ENCODE measurements around the gene MEI4.
"Not testable (repeated sequence)": the region's sequence is repeated elsewhere in the genome, so short reads cannot be mapped to it uniquely, and the experiment has no call there.

Gene MEI4

GRCh38 chr6:77815531-77815930 lies 162.7 kb downstream of the MEI4 start:
- no peak for DNase-seq (ENCODE audit: low read depth)

DNA sequence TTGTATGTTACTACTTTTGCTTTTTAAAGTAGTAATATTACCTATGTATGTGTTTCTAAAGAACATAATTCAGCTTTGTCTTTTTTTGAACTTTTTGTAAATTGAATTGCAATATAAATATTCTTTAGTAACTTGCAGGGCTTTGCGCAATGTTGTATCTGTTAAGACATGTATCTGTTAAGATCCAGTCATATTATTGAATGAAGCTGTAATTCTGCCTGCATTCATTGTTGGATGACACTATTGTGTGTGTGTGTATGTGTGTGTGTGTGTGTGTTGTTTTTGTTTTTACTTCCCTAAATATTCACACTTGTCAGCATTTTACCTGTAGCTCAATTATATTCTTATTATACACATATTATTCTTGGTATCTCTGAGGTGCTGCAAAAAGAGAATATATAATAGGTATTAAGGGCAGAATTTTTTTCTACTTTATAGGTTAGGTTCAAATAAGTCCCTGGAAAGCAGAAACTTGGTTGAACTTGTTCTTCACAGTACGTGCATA lies 164.0 kb downstream of the MEI4 start:
- no peak for DNase-seq (ENCODE audit: low read depth)

DNA sequence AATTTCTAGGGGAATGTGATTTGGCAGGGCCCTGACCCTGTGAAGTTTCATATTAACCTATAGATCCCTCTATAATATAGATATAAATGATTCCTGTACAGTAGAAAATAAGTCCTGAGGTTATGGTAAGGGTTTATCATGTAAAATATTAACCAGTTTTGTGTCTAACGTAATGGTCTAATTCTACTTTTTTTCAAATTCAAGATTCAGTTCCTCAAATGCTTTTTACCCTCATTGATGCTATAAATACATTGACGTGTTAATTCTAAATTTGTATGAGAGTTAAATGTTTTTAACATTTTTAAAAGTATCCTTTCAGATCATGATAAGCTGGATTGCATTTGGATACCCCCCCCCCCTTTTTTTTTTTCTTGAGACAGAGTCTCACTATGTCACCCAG lies 169.4 kb downstream of the MEI4 start:
- no peak for DNase-seq (ENCODE audit: low read depth)

- no peak for DNase-seq (ENCODE audit: low read depth)
Observed at GRCh38 chr6:77825204-77825603, 172.4 kb downstream of the MEI4 start.

- no peak for DNase-seq (ENCODE audit: low read depth)
Observed at GRCh38 chr6:77829736-77830135, 176.9 kb downstream of the MEI4 start.

- DNase-seq (ENCODE audit: low read depth), result not testable (repeated sequence)
Observed at GRCh38 chr6:77833749-77834148, 180.9 kb downstream of the MEI4 start.

GRCh38 chr6:77834591-77834996 lies 181.8 kb downstream of the MEI4 start:
- DNase-seq (ENCODE audit: low read depth), result no peak

DNA sequence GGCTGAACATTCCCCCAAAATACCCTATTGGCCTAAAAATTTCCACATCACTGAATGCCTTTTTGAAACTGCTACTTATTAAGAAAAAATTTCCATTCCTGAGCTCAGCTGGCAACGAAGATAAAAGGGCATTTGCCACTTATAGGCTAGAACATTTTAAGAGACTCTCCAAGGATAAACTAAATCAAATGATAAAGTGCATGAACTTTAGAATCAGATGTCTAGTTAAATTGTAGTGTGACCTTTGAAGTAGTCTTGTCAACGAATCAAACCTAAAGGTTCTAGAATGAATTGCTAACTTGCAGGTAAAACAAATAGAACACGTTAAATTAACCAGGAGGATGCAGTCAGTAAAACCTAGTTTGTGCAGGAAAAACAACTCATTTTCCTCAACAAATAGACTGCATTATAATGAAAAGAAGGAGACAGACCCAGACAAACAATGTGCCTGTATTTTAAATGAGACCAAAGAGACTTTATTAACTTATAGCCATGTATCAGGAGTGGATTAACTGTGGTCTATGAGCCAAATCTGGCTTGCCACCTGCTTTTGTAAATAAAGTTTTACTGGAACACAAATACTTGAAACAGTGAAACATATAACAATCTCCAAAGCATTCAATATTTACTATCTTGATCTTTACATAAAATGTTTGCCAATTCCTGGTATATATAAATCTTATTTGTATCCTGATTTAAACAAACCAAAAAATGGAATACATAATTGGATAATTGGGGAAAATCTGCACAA lies 184.4 kb downstream of the MEI4 start:
- DNase-seq (ENCODE audit: low read depth), result no peak

- no peak for DNase-seq (ENCODE audit: low read depth)
Observed at GRCh38 chr6:77839292-77839691, 186.5 kb downstream of the MEI4 start.

GRCh38 chr6:77844822-77845221 lies 192.0 kb downstream of the MEI4 start:
- DNase-seq (ENCODE audit: low read depth), result no peak

DNA sequence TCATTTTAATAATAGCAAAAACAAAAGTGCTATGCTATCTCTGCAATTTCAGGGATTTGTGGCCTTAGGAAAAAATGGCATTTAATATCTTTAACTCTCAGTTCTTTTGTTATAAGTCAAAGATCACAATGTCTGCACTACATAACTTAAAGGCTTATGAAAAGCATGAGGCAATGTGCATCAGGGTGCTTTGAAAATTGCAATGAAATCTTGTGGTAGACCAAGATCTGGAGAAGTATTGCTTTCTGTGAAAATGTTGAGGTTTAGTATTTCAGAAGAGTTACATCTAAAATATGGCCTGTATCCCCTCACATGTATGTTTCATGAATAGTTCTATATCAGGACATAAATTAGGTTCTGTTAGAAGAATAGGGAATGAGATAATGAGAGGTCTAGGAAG lies 200.6 kb downstream of the MEI4 start:
- DNase-seq (ENCODE audit: low read depth), result no peak

GRCh38 chr6:77856391-77856790 lies 203.6 kb downstream of the MEI4 start:
- no peak for DNase-seq (ENCODE audit: low read depth)

DNA sequence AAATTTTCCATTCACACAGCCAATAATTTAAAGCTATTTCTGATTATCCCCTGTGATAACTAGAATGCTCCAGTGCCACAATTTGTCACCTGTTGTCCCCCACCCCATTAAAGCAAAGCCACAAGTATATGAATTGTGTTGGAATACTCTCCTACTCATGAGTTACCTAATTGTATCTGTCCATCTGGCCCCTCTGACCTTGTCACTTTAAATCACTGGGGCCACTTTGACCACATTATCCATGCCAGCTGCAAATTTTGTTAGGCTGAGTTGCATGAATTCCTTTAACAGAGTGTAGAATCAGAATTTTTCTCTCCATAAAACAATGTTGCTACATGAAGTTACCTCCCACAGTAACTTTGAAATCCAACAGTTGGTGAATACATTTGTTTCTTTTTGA lies 204.6 kb downstream of the MEI4 start:
- no peak for DNase-seq (ENCODE audit: low read depth)

GRCh38 chr6:77876300-77876699 lies 223.5 kb downstream of the MEI4 start:
- no peak for DNase-seq (ENCODE audit: low read depth)

DNA sequence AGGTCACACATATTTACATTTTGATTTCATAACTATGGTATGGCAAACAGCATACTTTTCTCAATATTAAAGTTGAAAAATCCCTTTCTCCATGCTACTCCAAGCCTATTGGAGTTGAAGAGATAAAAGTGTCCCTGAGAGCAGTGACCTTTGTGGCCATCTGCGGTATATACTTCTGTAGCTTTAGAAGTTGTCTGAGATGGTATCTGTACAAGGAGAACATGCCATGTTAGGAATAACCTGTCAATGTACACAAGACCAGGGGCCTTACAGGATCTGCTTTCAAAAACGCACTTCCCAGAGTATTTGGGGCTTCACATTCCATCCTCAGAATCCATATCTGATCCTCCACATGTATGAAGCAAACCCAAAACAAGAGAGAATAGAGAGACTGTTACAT lies 226.7 kb downstream of the MEI4 start:
- no peak for DNase-seq (ENCODE audit: low read depth)

DNA sequence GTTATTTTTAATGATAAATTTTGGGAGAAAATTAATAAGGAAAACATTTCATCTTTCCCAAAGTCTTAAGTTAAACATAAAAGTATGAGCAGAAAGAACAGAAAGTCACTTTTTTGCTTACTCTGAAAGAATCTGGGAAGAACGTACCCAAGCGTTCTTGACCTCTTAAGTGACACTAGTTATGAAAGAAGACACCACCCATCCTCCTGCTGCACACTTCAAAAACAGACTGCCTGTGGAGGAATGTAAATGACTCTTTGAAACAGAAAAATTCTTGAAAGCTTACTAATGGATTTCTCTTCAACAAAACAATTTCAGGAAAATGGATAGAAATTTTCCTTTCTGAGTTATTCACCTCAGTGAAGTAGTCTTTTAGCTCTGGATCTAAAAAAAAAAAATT lies 227.7 kb downstream of the MEI4 start:
- peak; percentile 30 for DNase-seq (ENCODE audit: low read depth)

- no peak for DNase-seq (ENCODE audit: low read depth)
Observed at GRCh38 chr6:77883851-77884250, 231.0 kb downstream of the MEI4 start.

DNA sequence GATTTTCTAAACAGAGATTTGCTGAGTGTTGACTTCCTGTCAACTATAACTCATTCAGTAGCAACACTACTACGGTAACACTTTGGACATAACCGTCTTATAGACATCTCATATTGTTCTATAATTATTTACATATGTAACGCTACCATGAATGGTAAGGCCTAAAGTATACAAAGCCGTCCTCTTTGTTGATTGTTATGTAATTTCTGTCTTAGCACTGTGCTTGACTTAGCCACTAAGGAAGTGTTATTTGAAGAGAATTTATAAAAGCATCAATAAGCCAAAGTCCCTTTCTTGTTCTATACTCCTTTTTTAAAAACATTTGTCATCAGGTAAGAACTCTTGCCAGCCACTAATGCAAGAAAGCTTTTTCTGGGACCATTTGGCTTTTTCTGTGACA lies 240.6 kb downstream of the MEI4 start:
- no peak for DNase-seq (ENCODE audit: low read depth)

DNA sequence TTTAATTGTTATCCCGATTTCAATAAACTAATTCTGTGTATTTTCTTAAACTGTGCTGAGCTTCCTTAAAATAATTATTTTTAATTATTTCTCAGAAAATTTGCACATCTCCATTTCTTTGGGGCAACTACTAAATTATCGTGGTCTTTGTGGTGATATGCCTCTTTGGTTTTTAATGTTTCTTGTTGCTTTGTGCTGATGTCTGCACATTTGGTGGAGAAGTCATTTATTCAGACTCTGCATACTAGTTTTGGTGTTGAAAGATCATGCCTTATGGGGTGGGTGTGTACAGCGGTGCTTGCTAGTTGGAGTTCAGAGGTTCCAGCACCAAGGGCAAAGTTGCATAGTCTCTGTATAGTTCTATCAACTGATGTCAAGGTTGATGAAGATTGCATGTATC lies 253.2 kb downstream of the MEI4 start:
- DNase-seq (ENCODE audit: low read depth), result no peak

- DNase-seq (ENCODE audit: low read depth), result no peak
Observed at GRCh38 chr6:77910826-77911225, 258.0 kb downstream of the MEI4 start.

- DNase-seq (ENCODE audit: low read depth), result no peak
Observed at GRCh38 chr6:77926198-77926751, 273.4 kb downstream of the MEI4 start.

- no peak for DNase-seq (ENCODE audit: low read depth)
Observed at GRCh38 chr6:77930382-77930781, 277.5 kb downstream of the MEI4 start.

- no peak for DNase-seq (ENCODE audit: low read depth)
Observed at GRCh38 chr6:77930952-77931351, 278.1 kb downstream of the MEI4 start.

DNA sequence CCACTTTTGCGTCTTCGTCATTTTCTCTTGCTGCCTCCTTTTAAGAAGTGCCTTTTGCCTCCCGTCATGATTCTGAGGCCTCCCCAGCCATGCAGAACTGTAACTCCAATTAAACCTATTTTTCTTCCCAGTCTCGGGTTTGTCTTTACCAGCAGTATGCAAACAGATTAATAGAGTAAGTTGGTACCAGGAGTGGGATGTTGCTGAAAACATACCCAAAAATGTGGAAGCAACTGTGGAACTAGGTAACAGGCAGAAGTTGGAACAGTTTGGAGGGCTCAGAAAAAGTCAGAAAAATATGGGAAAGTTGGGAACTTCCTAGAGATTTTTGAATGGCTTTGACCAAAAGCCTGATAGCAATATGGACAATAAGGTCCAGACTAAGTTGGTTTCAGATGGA lies 309.2 kb downstream of the MEI4 start:
- no peak for DNase-seq (ENCODE audit: low read depth)
